ENCODE measurements around the gene ATP1A3. TPM values are rescaled to one million over a fixed set of nuclear protein-coding genes. Genes with fewer than 3 reads are reported as not detected.

ATP1A3 gene
- total and polyA plus RNA-seq, 2 of the 13 experiments (the other 11 are each of a cell fraction or from before 2014, with no cell fraction given), result 0.01 to 0.04 TPM

- TF ChIP-seq ZNF687 (CRISPR knock-in tag; IDR thresholded peaks at IDR 0.05) (peak; percentile 20; the same call in 1 of the 2 replicates), MAFK (conservative IDR thresholded peaks at IDR 0.05 in 1 of 2, IDR thresholded peaks at IDR 0.05 in 1 of 2; ENCODE audit: low read length in 2 of 2) (no peak), RBM39 (IDR thresholded peaks at IDR 0.05; ENCODE audit: low read depth, low read length, poor library complexity, severe bottlenecking) (no peak), ZNF543 (CRISPR knock-in tag; IDR thresholded peaks at IDR 0.05) (no peak), PTBP1 (IDR thresholded peaks at IDR 0.05; ENCODE audit: low read depth, low read length, poor library complexity, severe bottlenecking) (no peak), ZNF883 (CRISPR knock-in tag; IDR thresholded peaks at IDR 0.05; ENCODE audit: not compliant biosample characterization) (peak; percentile 31), ZNF329 (CRISPR knock-in tag; IDR thresholded peaks at IDR 0.05; ENCODE audit: low read depth) (no peak), MED8 (CRISPR knock-in tag; IDR thresholded peaks at IDR 0.05; ENCODE audit: insufficient replicate concordance) (no peak)
These were observed 65.1 kb downstream of the ATP1A3 start (continued) for GRCh38 chr19:41928754-41929535.

All from HepG2 (cell line).